GM12878 (cell line): Measurements from ENCODE around the gene WASHC1. TPM values are rescaled to one million over a fixed set of nuclear protein-coding genes. Genes with fewer than 3 reads are reported as not detected.
"Not testable (repeated sequence)": the region's sequence is repeated elsewhere in the genome, so short reads cannot be mapped to it uniquely, and the experiment has no call there.

ENCODE experiments used
- ATAC-seq: fragments of 200-7000 bp; cut with Tn5 transposase; 3 replicates; pipeline ENCODE4 v1.9.1; 2020; ENCODE audit warnings: mild to moderate bottlenecking, moderate library complexity
- BruUV-seq: library from RNA; stranded (reverse); fragments of 400-500 nt; replicated peaks from 2 replicates; lab custom pipeline; 2021; lab: Mats Ljungman, UMichigan
- CTCF ChIA-PET: fragments of 300-600 bp; sonication (Branson Sonifier 250); formaldehyde crosslinking; extraction: SDS; loops from one replicate; lab custom pipeline; 2021; ENCODE audit warnings: inconsistent platforms; lab: Yijun Ruan, JAX
- POLR2A ChIA-PET: fragments of 350-600 bp; formaldehyde crosslinking; extraction: SDS; loops from one replicate; lab custom pipeline; 2021; ENCODE audit warnings: inconsistent platforms; lab: Charles Lee
- RAD21 ChIA-PET: fragments of 300-600 bp; sonication (Branson Sonifier 250); formaldehyde crosslinking; loops from one replicate; lab custom pipeline; 2023; ENCODE audit warnings: antibody characterized with exemption; ENCODE audit not compliant: unreplicated experiment; lab: Charles Lee
- SMC1A ChIA-PET: fragments of 300-600 bp; sonication (Branson Sonifier 250); formaldehyde crosslinking; loops from one replicate; lab custom pipeline; 2023; ENCODE audit not compliant: unreplicated experiment, uncharacterized antibody; lab: Charles Lee
- DNase-seq: peaks from one replicate; pipeline ENCODE4 v3.0.0-alpha.2; 2011; ENCODE audit warnings: low read depth, low spot score
- FAIRE-seq: peaks from 3 replicates; lab custom pipeline; 2011; peaks lifted over from hg19 to GRCh38; lab: Jason Lieb, UNC
- H2AFZ ChIP-seq: 2 replicates; pipeline ENCODE4 v1.6.0; 2011; ENCODE audit warnings: low read depth, low read length, control low read depth; ENCODE audit not compliant: control insufficient read depth
- H3K27ac ChIP-seq: 2 replicates; pipeline ENCODE4 v1.5.1; 2011; ENCODE audit warnings: control low read depth; ENCODE audit not compliant: control insufficient read depth, insufficient read depth
- H3K27me3 ChIP-seq, 2 experiments: replicated peaks in 1 of 2; 2 replicates each; pipeline versions ENCODE4 v1.6.0 to v1.6.1; 2011; ENCODE audit warnings: low read length in 1 of 2; ENCODE audit not compliant: control insufficient read depth in 2 of 2, insufficient read depth in 2 of 2
- H3K36me3 ChIP-seq, 2 experiments: 2 replicates each; pipeline ENCODE4 v1.5.1; 2011; ENCODE audit warnings: low read length in 1 of 2; ENCODE audit not compliant: control insufficient read depth in 2 of 2, insufficient read depth in 2 of 2
- H3K4me1 ChIP-seq: 2 replicates; pipeline ENCODE4 v1.6.1; 2011; ENCODE audit warnings: mild to moderate bottlenecking, low read length, moderate library complexity, mixed read lengths; ENCODE audit not compliant: control insufficient read depth, insufficient read depth
- H3K4me2 ChIP-seq: 2 replicates; pipeline ENCODE4 v1.6.0; 2011; ENCODE audit warnings: control low read depth; ENCODE audit not compliant: control insufficient read depth, insufficient read depth
- H3K4me3 ChIP-seq: fragments of 200-600 bp; sonication (generic); 2 replicates; pipeline ENCODE4 v1.5.1; 2016
- H3K79me2 ChIP-seq: 2 replicates; pipeline ENCODE4 v1.6.0; 2011; ENCODE audit warnings: low read length; ENCODE audit not compliant: control insufficient read depth, insufficient read depth
- H3K9ac ChIP-seq: 2 replicates; pipeline ENCODE4 v1.8.0; 2011; ENCODE audit warnings: low read length, control low read depth, mixed read lengths; ENCODE audit not compliant: control insufficient read depth, insufficient read depth
- H3K9me3 ChIP-seq: replicated peaks from 3 replicates; pipeline ENCODE4 v1.5.1; 2011; ENCODE audit warnings: mild to moderate bottlenecking, low read length; ENCODE audit not compliant: control insufficient read depth, insufficient read depth
- H4K20me1 ChIP-seq: 2 replicates; pipeline ENCODE4 v1.6.0; 2011; ENCODE audit not compliant: control insufficient read depth, insufficient read depth
- WGBS: methylation state at CpG from one replicate; pipeline ENCODE4 v1.1.6; 2016; ENCODE audit warnings: low lambda C conversion rate; ENCODE audit not compliant: insufficient replicate concordance, insufficient coverage; ENCODE audit errors: missing lambda C conversion rate; 5-methylcytosine and 5-hydroxymethylcytosine counted together
- in situ Hi-C: fragments of 300-500 bp; cut with MboI; formaldehyde crosslinking; loops from 9 replicates; pipeline ENCODE4 v1.14.3; 2018; ENCODE audit warnings: mixed read lengths
- intact Hi-C: fragments of 100-400 bp; cut with micrococcal nuclease; formaldehyde crosslinking; loops from one replicate; pipeline ENCODE4 v1.14.2; 2022; ENCODE audit not compliant: unreplicated experiment
- polyA plus RNA-seq, 11 experiments: library from polyadenylated mRNA; depleted of rRNA in 4 of 11; unstranded in 6 of 11; stranded (reverse) in 5 of 11; fragments of >200 nt; fragmentation: Nextera tagmentation in 4 of 11; fragmentation: Illumina TruSeq in 1 of 11; extraction: Ambion mirVana in 4 of 11; extraction: Trizol in 1 of 11; gene quantifications; 1 replicate in 1 of 11; 2 replicates in 10 of 11; pipeline versions ENCODE4 v1.2.1 to v1.2.3, GENCODE V29; 2011 to 2016; ENCODE audit warnings: inconsistent platforms in 2 of 11, missing spikeins in 2 of 11, low read depth in 1 of 11
- total RNA-seq, 4 experiments: library from RNA; depleted of rRNA in 3 of 4; stranded (reverse); fragments of >200 nt in 3 of 4; fragmentation: Illumina TruSeq in 1 of 4; extraction: Trizol in 1 of 4; gene quantifications; 2 replicates each; pipeline versions ENCODE4 v1.2.1 to v1.2.3, GENCODE V29; 2013 to 2021

The WASHC1 gene
- total and polyA plus RNA-seq, 10 of the 15 experiments (the other 5 are each of a cell fraction or from before 2014, with no cell fraction given), result 0.19 to 15.5 (median 6.4) TPM

- H3K4me2 ChIP-seq, H3K27me3 ChIP-seq, intact Hi-C loops, H2AFZ ChIP-seq, H3K9me3 ChIP-seq, H3K79me2 ChIP-seq, CTCF ChIA-PET, in situ Hi-C loops, SMC1A ChIA-PET, RAD21 ChIA-PET, H3K4me1 ChIP-seq, POLR2A ChIA-PET, H4K20me1 ChIP-seq, H3K36me3 ChIP-seq, H3K4me3 ChIP-seq, BruUV-seq, H3K9ac ChIP-seq, H3K27ac ChIP-seq, FAIRE-seq: not testable (repeated sequence)
- 0% methylated on average over 2 of the region's 2 CpGs for WGBS
- ATAC-seq, result peak; percentile 80
- DNase-seq, result peak; percentile 5
These were observed 23.4 kb upstream of the WASHC1 start for GRCh38 chr9:52678-53077.

DNA sequence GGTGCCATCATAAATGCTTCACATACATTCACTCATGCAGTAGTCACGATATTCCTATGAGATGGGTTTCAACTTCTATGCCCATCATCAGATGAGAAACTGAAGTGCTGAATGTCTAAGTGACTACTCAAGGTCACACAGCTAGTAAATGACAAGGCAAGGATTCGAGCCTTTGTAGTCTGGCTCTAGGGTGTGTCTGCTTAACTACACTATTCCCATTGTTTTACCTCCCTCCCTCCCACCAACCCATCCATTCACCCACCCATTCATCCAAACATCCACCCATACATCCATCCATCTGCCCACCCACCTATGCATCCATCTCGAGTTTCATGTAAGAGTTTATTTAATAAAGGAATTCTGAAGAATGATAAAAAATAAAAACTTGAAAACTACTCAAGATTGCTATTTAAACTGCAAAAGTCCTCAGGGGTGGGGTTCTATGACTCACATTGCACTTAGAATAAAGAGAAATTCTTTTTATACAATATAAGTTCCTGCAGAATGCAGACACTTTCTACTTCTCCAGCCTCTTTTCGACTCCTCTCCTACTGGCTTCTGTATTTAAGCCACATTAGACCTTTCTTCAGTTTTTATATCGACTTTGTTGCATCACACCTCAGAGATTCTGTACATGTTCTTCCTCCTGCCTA lies 19.1 kb upstream of the WASHC1 start:
- H3K4me2 ChIP-seq, H3K27ac ChIP-seq, FAIRE-seq, BruUV-seq, H3K9me3 ChIP-seq, H3K4me3 ChIP-seq, H2AFZ ChIP-seq, CTCF ChIA-PET, H3K79me2 ChIP-seq, DNase-seq, H3K27me3 ChIP-seq, ATAC-seq, RAD21 ChIA-PET, POLR2A ChIA-PET, H3K9ac ChIP-seq, H3K36me3 ChIP-seq, intact Hi-C loops, H4K20me1 ChIP-seq, in situ Hi-C loops, SMC1A ChIA-PET, H3K4me1 ChIP-seq: not testable (repeated sequence)
- WGBS, result 1% methylated on average over 5 of the region's 5 CpGs

- BruUV-seq, H4K20me1 ChIP-seq, FAIRE-seq, H3K79me2 ChIP-seq, RAD21 ChIA-PET, H3K36me3 ChIP-seq, H2AFZ ChIP-seq, H3K9ac ChIP-seq, H3K27ac ChIP-seq, in situ Hi-C loops, H3K4me1 ChIP-seq, POLR2A ChIA-PET, SMC1A ChIA-PET, DNase-seq, intact Hi-C loops, ATAC-seq, H3K4me2 ChIP-seq, H3K4me3 ChIP-seq, H3K27me3 ChIP-seq, CTCF ChIA-PET, H3K9me3 ChIP-seq: not testable (repeated sequence)
- WGBS, result 49% methylated on average over 7 of the region's 12 CpGs
These were observed 17.5 kb upstream of the WASHC1 start for GRCh38 chr9:46639-47271.

GRCh38 chr9:46164-46563 lies 16.9 kb upstream of the WASHC1 start:
- DNase-seq, FAIRE-seq, H3K27ac ChIP-seq, H3K4me2 ChIP-seq, H3K27me3 ChIP-seq, H3K9ac ChIP-seq, H3K9me3 ChIP-seq, H3K79me2 ChIP-seq, H3K4me3 ChIP-seq, RAD21 ChIA-PET, H3K36me3 ChIP-seq, in situ Hi-C loops, intact Hi-C loops, ATAC-seq, CTCF ChIA-PET, H2AFZ ChIP-seq, H3K4me1 ChIP-seq, BruUV-seq, POLR2A ChIA-PET, SMC1A ChIA-PET, H4K20me1 ChIP-seq: not testable (repeated sequence)
- 41% methylated on average over 4 of the region's 6 CpGs for WGBS
